Progenitor cell of endocrine pancreas (in vitro differentiated cells): ENCODE data around the gene ARPC1B. TPM values are rescaled to one million over a fixed set of nuclear protein-coding genes. Genes with fewer than 3 reads are reported as not detected.
"Not testable (repeated sequence)": the region's sequence is repeated elsewhere in the genome, so short reads cannot be mapped to it uniquely, and the experiment has no call there.

Source experiments
- DNase-seq: peaks from one replicate; pipeline ENCODE4 v3.0.0; 2021; ENCODE audit warnings: low spot score; ENCODE audit not compliant: unreplicated experiment
- H3K27ac Mint-ChIP-seq: 2 replicates; pipeline ENCODE4 v1.8.0; 2021; ENCODE audit warnings: mild to moderate bottlenecking, moderate library complexity, mixed read lengths
- H3K27me3 Mint-ChIP-seq: 2 replicates; pipeline ENCODE4 v1.8.0; 2021; ENCODE audit warnings: mixed read lengths
- H3K36me3 Mint-ChIP-seq: 2 replicates; pipeline ENCODE4 v1.8.0; 2022; ENCODE audit warnings: mixed read lengths; ENCODE audit not compliant: insufficient read depth
- H3K4me1 Mint-ChIP-seq: 2 replicates; pipeline ENCODE4 v1.8.0; 2021; ENCODE audit warnings: low read depth, mixed read lengths
- H3K4me3 Mint-ChIP-seq: 2 replicates; pipeline ENCODE4 v1.8.0; 2021; ENCODE audit warnings: low read depth, mild to moderate bottlenecking, moderate library complexity, mixed read lengths
- H3K9me3 Mint-ChIP-seq: 2 replicates; pipeline ENCODE4 v1.8.0; 2021; ENCODE audit warnings: low read depth, mixed read lengths
- CTCF ChIP-seq: fragments of 200-600 bp; sonication (generic); IDR thresholded peaks from one replicate; pipeline ENCODE4 v1.5.0; 2021; ENCODE audit warnings: antibody characterized with exemption, mild to moderate bottlenecking; ENCODE audit not compliant: unreplicated experiment
- long read RNA-seq: library from polyadenylated mRNA; unstranded; transcript quantifications from one replicate; pipeline ENCODE4 v2.0.0, GENCODE V29; 2020
- total RNA-seq: library from RNA; stranded (reverse); gene quantifications from 2 replicates; pipeline ENCODE4 v1.2.1, GENCODE V29; 2021

ARPC1B gene
- total RNA-seq: 27.5 and 28.2 TPM in 2 replicates
- long read RNA-seq, transcript ARPC1B-201 (10 exons, 1,564 nt): major isoform, 74 of 85 reads
- long read RNA-seq, partial matches to known transcripts: 1 of 85 reads
- long read RNA-seq, other reads (novel, unspliced or antisense): 7 of 85 reads

GRCh38 chr7:99374111-99375064 lies at the start of gene ARPC1B:
Gene ARPC1B, plus strand, starts transcription at chr7:99374730. Its CDS starts 10,985 bp downstream, at chr7:99385715.
- H3K4me1 Mint-ChIP-seq: peaks cover 8% of the 10 kb centered on the region
- H3K36me3 Mint-ChIP-seq: peaks cover 3% of the 10 kb centered on the region
- no peak for TF ChIP-seq CTCF
- H3K27me3 Mint-ChIP-seq: peaks cover 3% of the 10 kb centered on the region
- H3K4me3 Mint-ChIP-seq: peak within 1 kb of the TSS; percentile 72
- H3K27ac Mint-ChIP-seq: no peak within 1 kb of the TSS
- H3K9me3 Mint-ChIP-seq: no peaks in the 10 kb centered on the region
- peak; percentile 49 for DNase-seq

GRCh38 chr7:99325001-99325493 lies 49.5 kb upstream of the ARPC1B start:
- Mint-ChIP-seq H3K36me3 (no peaks in the 10 kb centered on the region), H3K9me3 (no peaks in the 10 kb centered on the region), H3K27me3 (no peaks in the 10 kb centered on the region), H3K4me1 (peaks cover 11% of the 10 kb centered on the region), H3K4me3 (peak overlapping the region; percentile 92), H3K27ac (peak overlapping the region; percentile 84)
- TF ChIP-seq CTCF: no peak
- no peak for DNase-seq

DNA sequence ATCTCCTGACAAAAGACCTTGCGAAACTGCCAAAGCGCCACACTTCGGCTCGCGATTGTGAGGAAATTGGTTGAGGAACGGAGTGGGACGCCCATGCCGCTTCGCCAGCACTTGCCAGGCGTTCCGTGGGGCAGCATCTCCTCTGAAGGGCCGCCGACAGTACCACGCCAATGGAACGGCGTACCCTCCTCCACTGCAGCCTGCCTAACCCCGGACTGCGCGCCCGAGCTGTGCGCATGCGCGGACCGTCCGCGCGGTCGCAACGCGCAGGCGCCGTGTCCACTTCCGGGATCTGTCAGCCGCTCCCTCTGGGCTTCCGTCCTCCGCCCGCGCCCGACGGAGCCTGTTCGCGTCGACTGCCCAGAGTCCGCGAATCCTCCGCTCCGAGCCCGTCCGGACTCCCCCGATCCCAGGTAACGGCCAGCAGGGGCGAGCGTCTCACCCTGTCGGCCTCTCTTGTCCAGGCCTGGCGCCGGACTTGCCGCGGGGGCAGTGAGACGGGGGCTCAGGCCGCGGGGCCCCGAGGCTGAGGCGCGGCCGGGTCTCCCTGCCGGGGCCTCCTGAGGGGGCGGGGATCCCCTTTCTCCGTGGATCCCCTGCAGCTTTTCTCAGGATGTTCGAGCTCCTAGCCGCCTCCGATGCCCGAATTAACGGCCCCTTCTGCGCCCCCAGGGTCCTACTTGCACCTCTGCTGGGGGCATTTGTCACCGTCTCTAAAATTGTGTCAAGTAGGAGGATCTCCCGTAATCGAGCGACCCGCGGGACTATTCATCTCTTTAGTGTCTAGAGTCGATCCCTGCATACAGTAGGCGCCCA lies 48.7 kb upstream of the ARPC1B start, which contains the start of gene ARPC1A:
Gene ARPC1A, plus strand, starts transcription at position 307 of the 816 bp plus-strand sequence. CDS start 7,456 bp downstream, outside the sequence.
- Mint-ChIP-seq H3K4me1 (peaks cover 11% of the 10 kb centered on the region), H3K27ac (peak within 1 kb of the TSS; percentile 84), H3K9me3 (no peaks in the 10 kb centered on the region), H3K4me3 (peak within 1 kb of the TSS; percentile 92), H3K27me3 (no peaks in the 10 kb centered on the region), H3K36me3 (no peaks in the 10 kb centered on the region)
- peak; percentile 51 for TF ChIP-seq CTCF
- DNase-seq: peak; percentile 91

- no peaks in the 10 kb centered on the region for H3K36me3 Mint-ChIP-seq
- peaks cover 11% of the 10 kb centered on the region for H3K4me1 Mint-ChIP-seq
- peak overlapping the region; percentile 92 for H3K4me3 Mint-ChIP-seq
- no peak for TF ChIP-seq CTCF
- no peak for DNase-seq
- peak overlapping the region; percentile 81 for H3K27ac Mint-ChIP-seq
- H3K9me3 Mint-ChIP-seq: no peaks in the 10 kb centered on the region
- no peaks in the 10 kb centered on the region for H3K27me3 Mint-ChIP-seq
Measured at GRCh38 chr7:99326408-99326782, 48.1 kb upstream of the ARPC1B start.

GRCh38 chr7:99330314-99330961 lies 44.1 kb upstream of the ARPC1B start:
- not testable (repeated sequence) for H3K27ac Mint-ChIP-seq

More at GRCh38 chr7:99330314-99330961, 44.1 kb upstream of the ARPC1B start:
- H3K36me3 Mint-ChIP-seq, H3K27me3 Mint-ChIP-seq, DNase-seq, H3K9me3 Mint-ChIP-seq, H3K4me3 Mint-ChIP-seq: not testable (repeated sequence)
- H3K4me1 Mint-ChIP-seq: peaks cover 11% of the 10 kb centered on the region
